GM10266 (cell line): ENCODE data around the gene IL16.

Experiments used
- DNase-seq: peaks from one replicate; pipeline ENCODE4 v3.0.0; 2012; ENCODE audit errors: extremely low spot score
- TF ChIP-seq, protein P1 (sequence below): IDR thresholded peaks from 2 replicates; pipeline ENCODE4 v1.5.1; 2012; ENCODE audit warnings: mild to moderate bottlenecking, low read depth; ENCODE audit not compliant: control insufficient read depth, insufficient read depth; ENCODE audit errors: missing control alignments

The IL16 gene

DNA sequence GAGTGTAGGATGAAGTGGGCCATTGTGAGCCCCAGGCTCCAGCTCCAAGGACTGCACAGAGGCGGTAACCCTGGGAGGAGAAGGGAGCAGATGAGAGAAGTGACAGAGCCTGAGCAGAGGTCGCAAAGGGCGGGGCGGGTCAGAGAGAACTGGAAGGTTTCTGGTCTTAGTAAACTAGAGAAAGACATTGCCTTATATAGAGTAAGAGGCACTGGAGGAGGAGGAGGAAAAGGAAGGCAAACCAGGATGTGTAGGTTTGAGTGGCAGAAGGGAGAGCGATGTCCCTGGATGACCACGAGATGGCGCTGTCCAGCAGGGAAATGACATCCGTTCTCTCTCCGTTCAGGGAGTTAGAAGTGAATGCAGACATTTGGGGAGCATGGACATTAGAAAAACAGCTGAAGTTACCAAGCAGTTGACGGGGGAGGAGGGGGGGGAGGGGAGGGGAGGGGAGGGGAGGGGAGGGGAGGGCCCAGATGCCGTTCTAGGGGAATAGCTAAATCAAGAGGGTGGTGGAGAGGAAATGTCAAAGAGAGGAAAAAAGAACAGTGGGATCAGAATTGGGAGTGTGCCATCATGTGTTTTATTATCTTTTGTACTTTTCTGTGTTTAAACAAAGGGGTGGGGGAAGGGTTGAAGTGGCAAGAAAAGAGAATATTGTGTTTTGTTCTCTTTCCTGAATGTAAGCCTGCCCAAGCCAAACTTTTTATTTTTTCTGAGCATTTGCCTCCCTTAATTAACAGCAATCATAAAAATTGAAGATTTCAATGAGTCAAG is 78.4 kb downstream of the IL16 start:
- peak; percentile 68 for DNase-seq
- TF ChIP-seq, protein P1, sequence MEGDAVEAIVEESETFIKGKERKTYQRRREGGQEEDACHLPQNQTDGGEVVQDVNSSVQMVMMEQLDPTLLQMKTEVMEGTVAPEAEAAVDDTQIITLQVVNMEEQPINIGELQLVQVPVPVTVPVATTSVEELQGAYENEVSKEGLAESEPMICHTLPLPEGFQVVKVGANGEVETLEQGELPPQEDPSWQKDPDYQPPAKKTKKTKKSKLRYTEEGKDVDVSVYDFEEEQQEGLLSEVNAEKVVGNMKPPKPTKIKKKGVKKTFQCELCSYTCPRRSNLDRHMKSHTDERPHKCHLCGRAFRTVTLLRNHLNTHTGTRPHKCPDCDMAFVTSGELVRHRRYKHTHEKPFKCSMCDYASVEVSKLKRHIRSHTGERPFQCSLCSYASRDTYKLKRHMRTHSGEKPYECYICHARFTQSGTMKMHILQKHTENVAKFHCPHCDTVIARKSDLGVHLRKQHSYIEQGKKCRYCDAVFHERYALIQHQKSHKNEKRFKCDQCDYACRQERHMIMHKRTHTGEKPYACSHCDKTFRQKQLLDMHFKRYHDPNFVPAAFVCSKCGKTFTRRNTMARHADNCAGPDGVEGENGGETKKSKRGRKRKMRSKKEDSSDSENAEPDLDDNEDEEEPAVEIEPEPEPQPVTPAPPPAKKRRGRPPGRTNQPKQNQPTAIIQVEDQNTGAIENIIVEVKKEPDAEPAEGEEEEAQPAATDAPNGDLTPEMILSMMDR: peak; percentile 97

DNA sequence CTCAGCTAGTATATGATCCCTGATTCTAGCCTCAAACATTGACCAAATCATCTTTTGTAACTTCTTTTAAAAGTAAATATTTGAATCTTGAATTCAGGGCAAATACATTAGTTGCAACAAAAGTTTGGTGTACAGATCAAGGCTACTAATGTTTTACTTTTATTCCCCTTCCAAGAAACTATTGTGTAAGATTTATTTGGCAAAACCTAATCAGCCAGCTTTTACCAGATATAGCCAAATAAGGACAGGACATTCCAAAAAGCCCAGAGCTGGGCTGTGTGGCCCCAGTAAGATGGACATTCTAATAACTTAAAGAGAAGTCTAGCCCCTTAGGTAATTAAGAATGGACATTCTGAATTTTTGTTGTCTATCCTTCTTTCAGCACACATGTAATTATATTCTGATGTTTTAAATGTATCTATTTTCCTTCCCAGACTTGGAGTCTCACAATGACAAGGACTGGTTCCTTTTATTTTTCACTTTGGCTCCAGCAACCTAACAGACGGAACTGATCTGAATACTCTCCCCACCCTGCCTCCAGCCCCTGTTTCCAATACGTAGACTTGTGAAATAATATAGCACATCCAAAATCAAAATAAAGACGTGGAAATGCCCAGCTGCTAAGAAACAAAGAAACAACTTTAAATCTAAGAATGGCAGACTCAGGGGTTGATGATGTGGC is 79.2 kb downstream of the IL16 start:
- TF ChIP-seq, protein P1: no peak

DNA sequence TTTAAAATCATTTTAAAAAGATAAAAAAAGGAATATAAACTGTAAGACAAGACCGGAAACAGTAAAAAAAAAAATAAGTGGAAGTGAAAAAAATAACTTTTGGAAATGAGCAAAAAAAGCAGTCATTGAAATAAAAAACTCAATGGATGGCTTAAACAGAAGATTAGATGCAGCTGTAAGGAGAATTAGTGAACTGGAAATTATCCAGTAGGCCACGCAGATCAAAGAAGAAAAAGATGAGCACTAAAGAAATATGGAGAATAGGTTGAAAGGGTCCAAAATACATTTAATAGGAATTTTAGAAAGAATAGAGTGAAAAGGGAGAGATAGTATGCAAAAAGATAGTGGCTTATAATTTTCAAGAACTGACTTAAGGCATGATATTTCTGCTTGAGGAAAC is 80.3 kb downstream of the IL16 start:
- no peak for DNase-seq
- TF ChIP-seq, protein P1: no peak

More for the DNA sequence above, 79.2 kb downstream of the IL16 start:
- no peak for DNase-seq

DNA sequence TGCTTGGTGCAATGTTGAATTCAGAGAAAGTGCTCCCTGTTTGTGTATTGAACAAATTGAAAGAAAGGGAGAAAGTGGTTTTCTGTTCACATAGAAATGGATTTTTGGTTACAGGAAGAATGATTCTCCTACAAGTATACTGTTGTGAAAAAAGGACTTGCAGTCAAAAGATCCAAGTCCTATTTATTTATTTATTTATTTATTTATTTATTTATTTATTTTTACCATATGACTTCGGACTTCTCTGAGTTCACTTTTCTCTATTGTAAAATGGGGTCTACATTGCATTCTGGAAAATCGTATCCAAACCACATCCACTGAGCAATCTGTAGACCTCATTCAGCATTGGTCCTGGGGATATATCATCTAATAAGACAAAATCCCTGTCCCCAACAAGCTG is 81.2 kb downstream of the IL16 start:
- TF ChIP-seq, protein P1: no peak
- DNase-seq: no peak

DNA sequence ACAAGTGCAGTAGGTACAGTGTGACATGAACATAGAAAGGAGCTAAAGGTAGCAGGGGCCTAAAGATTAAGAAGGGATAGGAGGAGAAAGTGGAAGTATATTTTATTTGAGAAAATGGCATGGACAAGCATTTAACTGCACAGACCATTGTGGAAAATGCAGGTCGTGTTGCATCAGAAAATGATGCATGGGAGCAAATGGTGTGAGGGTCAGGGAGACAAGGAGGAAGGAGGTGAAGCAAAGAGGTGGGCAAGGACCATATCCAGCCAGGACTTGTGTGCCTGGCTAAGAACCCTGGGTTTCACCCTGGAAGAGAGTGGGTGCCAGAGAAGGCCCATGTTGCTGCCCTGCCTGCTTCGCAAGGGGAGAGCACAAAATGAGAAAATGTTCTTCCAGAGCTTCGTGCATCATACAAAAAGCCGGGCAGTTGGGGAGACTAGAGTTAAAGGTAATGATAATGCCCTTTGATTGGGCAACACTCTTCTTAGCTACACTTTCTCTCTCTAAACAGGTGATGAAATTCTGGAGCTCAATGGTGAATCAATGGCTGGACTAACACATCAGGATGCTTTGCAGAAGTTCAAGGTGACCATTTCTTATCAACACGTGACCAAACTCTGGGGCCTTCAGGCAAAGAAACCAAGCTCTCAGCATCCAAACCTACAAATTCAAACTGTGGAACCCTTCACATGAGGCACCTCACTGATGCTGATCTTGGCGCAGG is 81.8 kb downstream of the IL16 start:
- no peak for DNase-seq
- TF ChIP-seq, protein P1: no peak

DNA sequence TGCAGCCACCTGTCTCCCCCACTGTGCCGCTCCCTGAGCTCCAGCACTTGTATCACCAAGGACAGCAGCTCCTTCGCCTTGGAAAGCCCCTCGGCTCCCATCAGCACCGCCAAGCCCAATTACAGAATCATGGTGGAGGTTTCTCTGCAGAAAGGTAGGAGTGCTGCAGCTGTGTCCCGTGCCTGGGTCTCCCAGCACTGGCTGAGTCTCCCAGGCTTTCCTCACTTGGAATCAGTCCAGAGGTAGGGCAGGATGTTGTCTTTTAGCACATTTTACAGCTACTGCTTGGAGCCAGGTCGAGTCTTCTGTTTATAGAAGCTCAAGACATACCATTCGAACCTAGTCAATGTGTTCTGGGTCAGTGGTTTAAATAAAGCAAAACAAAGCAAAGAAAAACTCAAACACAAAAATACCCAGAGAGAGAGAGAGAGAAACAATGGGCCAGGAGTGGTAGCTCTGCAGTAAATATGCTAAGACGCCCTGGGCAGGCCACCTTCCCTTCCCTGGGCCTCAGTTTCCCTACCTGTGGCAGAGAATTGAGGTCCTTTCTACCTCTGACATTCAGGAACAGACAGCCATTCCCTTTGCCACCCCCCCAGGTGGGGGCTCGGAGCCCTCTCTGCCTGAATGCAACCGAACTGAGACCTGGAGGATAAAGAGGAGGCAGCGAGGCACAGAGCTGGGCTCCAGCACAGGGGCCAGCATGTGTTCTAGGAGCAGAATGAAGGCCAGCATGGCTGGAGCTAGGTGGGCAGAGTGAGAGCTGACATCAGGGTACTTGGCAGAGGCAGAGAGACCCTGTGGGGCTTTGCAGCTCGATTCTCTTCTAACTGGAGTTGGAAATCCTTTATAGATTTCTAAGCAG is 83.2 kb downstream of the IL16 start:
- TF ChIP-seq, protein P1: no peak
- no peak for DNase-seq
